ENCODE data around the gene UNC13B. TPM values are rescaled to one million over a fixed set of nuclear protein-coding genes. Genes with fewer than 3 reads are reported as not detected.

The UNC13B gene
- total RNA-seq, 4 donors from 2014 or later, result 44.5 to 72.9 (median 48.6) TPM

DNA sequence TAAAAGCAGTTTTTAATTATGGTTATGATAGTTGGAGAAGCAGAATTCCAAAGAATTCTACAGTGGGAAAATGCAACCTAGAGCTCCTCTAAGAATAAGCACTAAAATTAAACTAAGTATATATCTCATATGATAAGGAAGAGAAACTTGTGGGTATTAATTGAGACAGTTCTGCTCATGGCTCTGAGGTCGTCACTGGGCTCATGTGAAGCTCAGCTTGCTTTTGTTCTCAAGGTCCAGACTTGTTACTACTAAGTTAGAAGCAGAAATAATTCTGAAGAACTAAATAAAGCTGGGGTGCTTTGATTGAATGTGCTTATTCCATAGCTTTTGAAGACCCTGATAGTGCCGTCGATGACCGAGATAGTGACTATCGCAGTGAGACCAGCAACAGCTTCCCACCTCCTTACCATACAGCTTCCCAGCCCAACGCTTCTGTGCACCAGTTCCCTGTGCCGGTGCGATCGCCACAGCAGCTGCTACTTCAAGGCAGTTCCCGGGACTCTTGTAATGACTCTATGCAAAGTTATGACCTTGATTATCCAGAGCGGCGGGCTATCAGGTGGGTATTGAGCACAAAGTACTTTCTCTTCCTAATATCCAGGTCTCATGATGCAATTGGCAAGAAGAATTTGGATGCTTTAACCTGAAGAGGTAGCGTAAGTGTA is 133.7 kb downstream of the UNC13B start:
- TF ChIP-seq POLR2A (IDR thresholded peaks at IDR 0.05) (no peak), CTCF (IDR thresholded peaks at IDR 0.05) (no peak)
- no peaks in the 10 kb centered on the region for H3K4me1 ChIP-seq
- no peak overlapping the region for H3K27ac ChIP-seq
- no peaks in the 10 kb centered on the region for H3K27me3 ChIP-seq
- DNase-seq, result no peak
- no peak overlapping the region for H3K4me3 ChIP-seq
- H3K9me3 ChIP-seq, result no peaks in the 10 kb centered on the region
- H3K36me3 ChIP-seq, result peaks cover 0 to 23% (median 0%) of the 10 kb centered on the region in 3 donors

- Histone ChIP-seq H3K4me3 (no peak overlapping the region), H3K27ac (no peak overlapping the region), H3K27me3 (no peaks in the 10 kb centered on the region), H3K4me1 (no peaks in the 10 kb centered on the region), H3K9me3 (no peaks in the 10 kb centered on the region), H3K36me3 (peaks cover 0 to 10% (median 0%) of the 10 kb centered on the region in 3 donors)
- TF ChIP-seq POLR2A (IDR thresholded peaks at IDR 0.05), result no peak
- no peak for TF ChIP-seq CTCF (IDR thresholded peaks at IDR 0.05)
- no peak for DNase-seq
These were observed 141.8 kb downstream of the UNC13B start for GRCh38 chr9:35303567-35303966.

- no peak overlapping the region for H3K4me3 ChIP-seq
- H3K27ac ChIP-seq, result no peak overlapping the region
- peaks cover 0 to 10% (median 0%) of the 10 kb centered on the region in 3 donors for H3K36me3 ChIP-seq
- no peaks in the 10 kb centered on the region for H3K9me3 ChIP-seq
- no peak for DNase-seq
- TF ChIP-seq CTCF (IDR thresholded peaks at IDR 0.05), result no peak
- no peak for TF ChIP-seq POLR2A (IDR thresholded peaks at IDR 0.05)
- no peaks in the 10 kb centered on the region for H3K27me3 ChIP-seq
- no peaks in the 10 kb centered on the region for H3K4me1 ChIP-seq
These were observed 144.5 kb downstream of the UNC13B start for GRCh38 chr9:35306283-35306682.

GRCh38 chr9:35308316-35308715 is 146.5 kb downstream of the UNC13B start:
- no peak for DNase-seq
- TF ChIP-seq CTCF (IDR thresholded peaks at IDR 0.05) (no peak), POLR2A (IDR thresholded peaks at IDR 0.05) (no peak)
- Histone ChIP-seq H3K27ac (no peak overlapping the region), H3K9me3 (no peaks in the 10 kb centered on the region), H3K36me3 (peaks cover 0 to 10% (median 0%) of the 10 kb centered on the region in 3 donors), H3K4me1 (no peaks in the 10 kb centered on the region), H3K27me3 (no peaks in the 10 kb centered on the region), H3K4me3 (no peak overlapping the region)

GRCh38 chr9:35311891-35312639 is 150.3 kb downstream of the UNC13B start:
- Histone ChIP-seq H3K36me3 (peaks cover 0 to 20% (median 0%) of the 10 kb centered on the region in 3 donors), H3K27ac (no peak overlapping the region), H3K4me1 (no peaks in the 10 kb centered on the region), H3K9me3 (no peaks in the 10 kb centered on the region), H3K4me3 (no peak overlapping the region), H3K27me3 (no peaks in the 10 kb centered on the region)
- no peak for DNase-seq
- TF ChIP-seq CTCF (IDR thresholded peaks at IDR 0.05), result no peak
- TF ChIP-seq POLR2A (IDR thresholded peaks at IDR 0.05), result no peak
